Activated CD8-positive, alpha-beta memory T cell treated with anti-CD3 and anti-CD28 coated beads, Interleukin-2, amount 50 U/mL, for 24 hours (primary cell): ENCODE data around the gene DSG4.

Source experiments
- DNase-seq: peaks from one replicate; pipeline ENCODE4 v3.0.0-alpha.2; 2020; ENCODE audit errors: extremely low read depth

DSG4 gene

DNA sequence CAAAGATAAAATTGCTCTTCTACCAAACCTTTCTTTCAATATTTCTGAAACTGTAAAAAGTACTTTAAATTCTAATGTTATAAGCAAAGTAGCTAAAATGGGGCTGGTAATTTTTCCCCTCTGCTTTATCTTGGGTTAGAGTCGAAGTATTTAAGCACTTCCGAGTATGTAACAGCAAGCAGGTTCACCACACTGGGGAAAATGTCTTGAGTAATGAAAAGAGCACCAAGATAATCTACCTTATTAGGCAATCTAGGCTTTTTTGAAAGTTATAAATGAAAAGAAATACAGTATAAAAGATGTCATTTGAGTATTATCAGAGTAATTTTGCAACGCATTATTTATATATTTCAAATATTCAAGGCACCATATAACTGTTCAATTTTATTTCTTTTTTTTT, 70.3 kb downstream of the DSG4 start:
- DNase-seq, result no peak

DNA sequence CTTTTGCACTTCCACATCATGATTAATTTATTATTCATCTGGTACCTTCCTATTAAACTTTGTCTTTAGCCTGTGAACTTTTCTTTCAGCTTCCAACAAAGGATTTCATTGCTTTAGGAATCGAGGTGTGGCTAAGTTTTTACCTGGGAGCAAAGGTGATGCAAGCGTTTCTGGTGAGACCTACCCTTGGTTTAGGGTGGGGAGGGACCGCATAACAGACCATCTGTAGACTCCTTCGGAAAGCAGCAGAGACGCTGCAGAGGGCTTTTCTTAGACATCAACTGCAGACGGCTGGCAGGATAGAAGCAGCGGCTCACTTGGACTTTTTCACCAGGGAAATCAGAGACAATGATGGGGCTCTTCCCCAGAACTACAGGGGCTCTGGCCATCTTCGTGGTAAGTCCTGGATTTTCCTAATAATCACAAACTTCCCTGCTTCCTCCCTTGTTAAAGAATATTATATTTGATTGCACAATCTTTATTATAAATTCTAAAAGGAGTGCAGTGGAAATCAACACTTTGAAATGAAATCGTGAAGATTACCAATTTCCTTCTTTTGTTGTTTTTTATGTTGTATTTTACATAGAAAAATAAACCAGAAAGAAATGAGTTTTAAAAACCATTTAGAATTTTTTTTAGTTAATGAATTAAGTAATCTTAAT, 71.1 kb downstream of the DSG4 start, which contains the start of gene DSG3:
Gene DSG3, plus strand, starts transcription at position 212 of the 662 bp plus-strand sequence. Its CDS starts 137 bp downstream, at position 349.
- no peak for DNase-seq

DNA sequence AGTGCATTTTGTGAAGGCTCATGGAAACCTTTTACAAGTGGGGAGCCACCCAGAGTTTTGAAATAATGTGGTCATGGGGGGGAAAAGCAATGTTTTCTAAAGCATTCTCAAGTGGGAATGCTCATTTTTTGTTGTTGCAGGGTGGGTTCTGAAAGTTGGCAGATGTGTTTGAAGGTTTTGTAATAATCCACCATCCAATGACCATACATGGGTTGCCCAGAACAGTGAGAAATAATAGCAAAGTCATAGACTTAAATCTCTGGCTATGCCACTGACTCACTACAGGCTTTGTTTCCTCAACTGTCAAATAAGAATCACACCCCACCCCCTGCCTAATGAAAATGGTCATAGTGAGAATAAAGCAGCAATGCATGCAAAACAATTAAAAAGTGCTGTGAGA, 73.8 kb downstream of the DSG4 start:
- DNase-seq, result no peak

DNA sequence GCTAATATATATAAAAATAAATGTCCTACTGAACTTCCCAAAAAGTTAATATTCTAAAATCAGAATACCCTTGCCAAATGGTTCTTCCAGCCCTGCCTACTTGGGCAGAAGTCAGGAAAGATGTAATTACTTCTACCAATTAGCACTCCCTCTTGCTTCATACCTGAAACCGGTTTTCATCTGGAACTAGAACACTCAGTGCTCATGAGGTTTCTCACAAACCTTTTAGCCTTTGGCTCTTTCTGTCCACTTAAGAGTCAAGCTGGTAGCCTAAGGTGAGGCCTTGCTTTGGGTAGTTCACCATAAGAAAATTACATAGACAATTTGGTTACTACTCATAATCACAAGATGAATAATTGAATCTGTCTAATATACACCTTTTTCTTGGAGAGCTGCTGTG, 75.0 kb downstream of the DSG4 start:
- no peak for DNase-seq

DNA sequence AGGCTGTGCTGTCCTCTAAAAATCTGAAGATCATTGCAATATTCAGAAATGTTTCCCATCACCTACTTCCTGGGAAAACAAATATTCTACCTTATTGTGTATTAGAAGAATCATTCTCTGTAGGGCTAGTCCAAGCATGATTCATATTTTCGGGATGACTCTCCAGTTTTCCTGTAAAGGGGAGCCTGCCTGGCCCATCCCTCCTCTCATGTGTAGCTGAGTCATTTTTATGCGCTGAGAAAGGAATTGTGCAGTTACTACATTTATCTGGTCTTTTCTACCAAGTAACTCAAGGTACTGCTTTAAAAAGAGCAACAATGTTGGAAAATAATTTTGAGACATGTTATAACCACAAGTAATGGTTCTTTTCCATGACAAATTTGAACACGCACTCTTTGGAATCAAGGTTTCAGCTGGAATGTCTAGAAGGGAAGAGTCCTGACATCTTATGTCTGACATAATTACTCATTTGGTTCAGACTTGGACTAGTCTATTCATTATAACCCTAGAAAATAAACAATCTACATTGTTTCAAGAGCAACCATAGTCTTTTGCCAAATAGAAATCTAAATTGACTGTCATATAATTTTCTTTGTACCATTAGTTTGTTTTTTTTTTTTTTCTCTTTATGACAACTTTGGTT, 77.6 kb downstream of the DSG4 start:
- DNase-seq, result no peak
